AG08396 (cell line): ENCODE measurements around the gene MFAP1.

Experiments used
- DNase-seq: peaks from one replicate; pipeline ENCODE4 v3.0.0; 2012; ENCODE audit warnings: low spot score, mixed read lengths

Gene MFAP1

GRCh38 chr15:43776101-43776717 is 48.3 kb downstream of the MFAP1 start:
- DNase-seq = no peak

GRCh38 chr15:43775411-43775965 is 49.0 kb downstream of the MFAP1 start:
- no peak for DNase-seq

- no peak for DNase-seq
These were observed 50.4 kb downstream of the MFAP1 start for GRCh38 chr15:43774062-43774461.

GRCh38 chr15:43772624-43773023 is 51.9 kb downstream of the MFAP1 start:
- no peak for DNase-seq

- DNase-seq = no peak
These were observed 52.7 kb downstream of the MFAP1 start for GRCh38 chr15:43771816-43772215.

GRCh38 chr15:43769584-43770228 is 54.8 kb downstream of the MFAP1 start:
- DNase-seq = peak; percentile 67

GRCh38 chr15:43763819-43764446 is 60.6 kb downstream of the MFAP1 start:
- no peak for DNase-seq

GRCh38 chr15:43762824-43763223 is 61.7 kb downstream of the MFAP1 start:
- DNase-seq = peak; percentile 33
